DMS 273 (cell line): ENCODE results near the gene SAFB2.

Experiments used
- DNase-seq: peaks from one replicate; lab custom pipeline; 2025; ENCODE audit not compliant: unreplicated experiment; lab: John Stamatoyannopoulos, UW

SAFB2 gene

GRCh38 chr19:5622465-5623396, at the start of gene SAFB2, which contains the start of gene SAFB:
SAFB2 (minus strand) TSS chr19:5622776; CDS start chr19:5622715, 61 bp downstream.
SAFB (plus strand) TSS chr19:5623083; CDS start chr19:5623206, 123 bp downstream.
- DNase-seq, result peak; percentile 100

DNA sequence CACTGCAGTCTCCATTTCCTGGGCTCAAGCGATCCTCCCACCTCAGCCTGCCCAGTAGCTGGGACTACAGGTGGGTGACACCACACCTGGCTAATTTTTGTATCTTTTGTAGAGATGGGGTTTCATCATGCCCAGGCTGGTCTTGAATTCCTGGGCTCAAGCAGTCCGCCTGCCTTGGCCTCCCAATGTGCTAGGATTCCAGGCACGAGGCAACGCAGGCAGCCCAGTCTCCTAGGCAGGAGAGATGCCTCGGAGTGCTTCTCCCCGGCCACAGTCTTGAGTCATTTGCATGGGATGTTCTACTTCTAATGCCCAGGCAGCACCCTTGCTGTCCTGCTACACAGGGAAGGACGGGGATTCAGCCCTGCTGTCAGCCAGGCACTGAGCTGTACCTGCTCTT, 49.0 kb upstream of the SAFB2 start:
- DNase-seq, result no peak

- no peak for DNase-seq
Observed at GRCh38 chr19:5669212-5669611, 46.6 kb upstream of the SAFB2 start.

DNA sequence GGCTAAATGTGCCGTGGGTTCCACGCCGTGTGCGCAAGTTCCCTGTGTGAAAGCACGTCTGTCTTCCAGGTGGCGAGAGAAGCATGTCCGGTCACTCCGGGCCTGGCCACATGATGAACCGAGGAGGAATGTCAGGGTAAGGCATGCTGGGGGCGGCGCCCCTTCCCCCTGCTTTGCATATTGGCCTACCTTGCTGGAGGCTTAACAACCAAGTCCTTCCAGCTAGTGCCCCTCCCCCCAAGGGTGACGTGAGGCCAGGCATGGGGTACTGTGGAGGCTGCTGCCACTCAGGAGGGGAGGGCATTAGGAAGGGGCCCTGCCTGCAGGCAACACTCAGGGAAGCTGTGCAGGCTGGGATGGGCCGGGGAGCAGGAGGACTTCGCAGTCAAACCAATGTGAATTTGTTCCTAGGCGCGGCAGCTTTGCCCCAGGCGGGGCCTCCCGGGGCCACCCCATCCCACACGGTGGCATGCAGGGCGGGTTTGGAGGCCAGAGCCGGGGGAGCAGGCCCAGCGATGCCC, 45.2 kb upstream of the SAFB2 start:
- DNase-seq, result no peak

GRCh38 chr19:5666921-5667610, 44.5 kb upstream of the SAFB2 start:
- no peak for DNase-seq

DNA sequence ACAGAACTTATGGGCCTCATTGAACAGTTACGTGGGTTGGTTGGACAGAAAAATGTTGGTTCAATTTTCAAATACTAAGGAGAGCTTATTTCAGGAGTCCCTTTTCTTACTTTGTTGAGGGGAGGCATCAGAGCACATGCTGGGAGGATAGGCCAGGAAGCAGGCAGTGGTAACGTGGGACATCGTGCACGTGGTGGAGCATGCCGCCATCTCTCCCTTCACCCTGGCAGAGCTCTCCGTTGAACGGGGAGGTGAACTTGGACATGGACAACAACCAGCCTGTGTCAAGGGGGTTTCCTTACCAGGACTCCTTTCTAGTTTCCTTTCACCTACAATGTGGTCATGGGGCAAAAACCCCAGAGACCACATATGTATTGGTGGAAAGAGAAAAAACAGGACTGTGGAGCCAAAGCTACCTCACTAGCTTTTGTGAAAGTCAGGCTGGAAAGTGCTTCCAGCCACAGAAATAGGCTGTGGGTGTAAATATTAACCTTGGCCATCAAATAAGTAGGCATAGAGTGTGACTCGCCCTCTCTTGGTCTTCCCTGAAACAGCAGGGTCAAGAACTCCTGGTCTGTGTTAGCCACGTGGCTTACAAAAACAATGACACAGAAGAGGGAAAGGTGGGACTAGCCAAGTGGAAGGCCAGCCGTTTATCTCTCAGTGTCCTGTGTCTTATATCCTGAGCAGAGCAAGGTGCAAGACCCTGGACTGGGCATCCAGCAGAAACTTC, 43.4 kb upstream of the SAFB2 start:
- DNase-seq, result no peak

DNA sequence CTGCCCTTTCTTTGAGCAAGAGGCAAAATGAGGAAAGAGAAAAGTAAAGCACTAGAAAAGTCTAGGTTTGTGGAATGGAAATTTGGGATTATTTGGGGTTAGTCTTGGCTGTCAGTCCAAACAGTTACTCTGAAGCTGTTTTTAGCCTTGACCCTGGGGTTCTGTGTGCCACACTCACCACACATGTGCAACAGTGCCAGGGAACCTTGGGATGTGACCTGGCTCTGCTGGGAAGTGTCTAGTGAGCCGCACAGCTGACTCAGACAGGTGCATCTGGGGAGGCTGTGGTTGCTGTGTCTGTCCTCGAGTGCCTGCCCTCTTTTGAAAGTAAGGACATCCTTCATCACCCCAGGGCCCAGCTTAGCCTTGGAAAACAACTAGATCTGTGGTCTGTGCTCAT, 41.9 kb upstream of the SAFB2 start:
- no peak for DNase-seq

- DNase-seq, result no peak
Observed at GRCh38 chr19:5663904-5664303, 41.3 kb upstream of the SAFB2 start.

GRCh38 chr19:5661483-5661882, 38.9 kb upstream of the SAFB2 start:
- no peak for DNase-seq

DNA sequence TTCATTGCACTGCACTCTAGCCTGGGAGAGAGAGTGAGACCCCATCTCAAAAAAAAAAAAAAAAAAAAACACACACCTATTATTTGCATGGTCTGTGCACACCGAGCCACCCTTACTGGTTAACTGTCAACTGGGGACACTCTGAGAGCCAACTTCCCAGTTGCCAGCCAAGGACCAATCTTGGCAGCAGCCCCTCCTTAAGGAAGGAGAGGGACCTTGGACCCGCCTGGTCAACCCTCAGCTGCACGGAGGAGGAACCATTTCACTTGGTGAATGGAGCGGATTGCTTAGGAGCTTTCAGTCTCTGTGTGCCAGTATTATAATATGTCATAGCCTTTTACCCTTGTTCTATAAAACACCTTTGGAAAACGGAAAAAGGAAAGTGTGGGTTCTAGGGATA, 32.8 kb upstream of the SAFB2 start:
- no peak for DNase-seq

GRCh38 chr19:5654931-5655330, 32.4 kb upstream of the SAFB2 start:
- DNase-seq, result no peak

- no peak for DNase-seq
Observed at GRCh38 chr19:5652261-5652660, 29.7 kb upstream of the SAFB2 start.

DNA sequence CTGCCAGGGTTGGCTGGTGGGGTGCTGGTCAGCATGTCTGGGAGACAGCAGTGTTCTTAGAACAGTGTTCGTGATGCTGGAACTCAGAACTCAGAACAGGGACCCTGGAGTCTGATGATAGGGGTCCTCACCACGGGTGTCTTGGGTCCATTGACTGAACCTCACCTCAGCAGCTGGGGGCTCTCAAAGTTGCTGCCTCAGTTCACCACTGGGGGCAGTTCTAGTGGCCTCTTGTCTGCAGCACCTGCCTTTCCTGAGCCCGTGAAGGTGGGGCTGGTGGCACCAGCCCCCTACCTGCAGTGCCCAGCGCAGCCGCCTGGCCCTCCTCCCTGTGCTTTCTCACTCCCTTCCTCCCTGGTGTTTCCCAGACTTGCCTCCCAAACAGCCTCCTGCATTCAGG, 28.8 kb upstream of the SAFB2 start:
- no peak for DNase-seq

DNA sequence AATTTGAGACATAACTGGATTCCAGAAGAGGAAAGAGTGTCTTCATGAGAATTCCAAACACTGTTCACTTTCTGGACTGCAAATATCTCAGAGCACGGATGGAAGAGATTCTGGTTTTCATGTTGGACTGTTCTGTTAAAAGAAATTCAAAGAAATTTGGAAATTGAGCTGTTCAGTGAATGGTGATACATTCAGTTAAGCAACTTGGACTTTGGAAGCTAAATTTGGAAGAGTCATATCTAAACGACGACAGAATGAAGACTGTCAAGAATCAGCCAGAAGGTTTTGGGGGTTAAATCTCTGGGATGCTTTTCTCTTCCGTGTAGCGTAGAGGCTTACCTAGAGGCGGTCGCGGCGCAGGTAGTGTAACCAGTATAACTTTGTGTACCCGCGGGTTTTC, 25.9 kb upstream of the SAFB2 start:
- no peak for DNase-seq

DNA sequence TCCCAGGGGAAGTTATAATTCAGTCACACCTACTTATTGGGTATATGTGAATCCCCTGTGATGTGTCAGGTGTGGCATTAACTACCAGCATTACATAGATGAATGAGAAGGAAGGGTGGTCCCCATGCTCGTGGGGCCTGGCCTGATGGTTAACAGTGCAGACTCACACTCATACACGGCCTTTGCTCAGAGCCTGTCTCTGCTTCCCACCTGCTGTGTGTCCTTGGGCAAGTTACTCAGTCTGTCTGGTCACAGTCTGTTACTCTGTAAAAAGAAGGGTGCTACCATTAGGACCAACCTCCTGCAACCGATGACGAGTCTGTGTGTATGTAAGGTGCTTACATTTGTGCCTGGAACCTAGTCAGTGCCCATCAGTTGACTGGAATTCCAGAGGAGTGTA, 24.1 kb upstream of the SAFB2 start:
- no peak for DNase-seq

- no peak for DNase-seq
Observed at GRCh38 chr19:5645409-5645808, 22.8 kb upstream of the SAFB2 start.

DNA sequence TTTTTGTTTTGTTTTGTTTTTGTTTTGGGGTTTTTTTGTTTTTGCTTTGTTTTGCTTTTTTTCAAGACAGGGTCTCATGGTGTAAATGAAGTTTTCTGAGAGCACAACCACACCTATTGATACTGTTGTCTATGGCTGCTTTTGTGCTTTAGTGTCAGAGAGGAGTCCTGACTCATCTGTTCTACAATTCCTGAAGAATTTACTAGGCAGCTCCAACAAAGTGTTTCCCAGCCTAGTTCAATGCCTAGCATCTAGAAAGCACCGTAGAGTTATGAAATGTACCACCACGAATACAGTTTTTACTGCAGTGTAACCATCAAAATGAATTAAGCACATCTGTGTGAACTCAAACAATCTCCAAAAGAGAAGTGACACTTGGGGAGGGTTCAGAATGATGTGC, 21.5 kb upstream of the SAFB2 start:
- DNase-seq, result no peak

GRCh38 chr19:5643060-5643459, 20.5 kb upstream of the SAFB2 start:
- DNase-seq, result no peak

DNA sequence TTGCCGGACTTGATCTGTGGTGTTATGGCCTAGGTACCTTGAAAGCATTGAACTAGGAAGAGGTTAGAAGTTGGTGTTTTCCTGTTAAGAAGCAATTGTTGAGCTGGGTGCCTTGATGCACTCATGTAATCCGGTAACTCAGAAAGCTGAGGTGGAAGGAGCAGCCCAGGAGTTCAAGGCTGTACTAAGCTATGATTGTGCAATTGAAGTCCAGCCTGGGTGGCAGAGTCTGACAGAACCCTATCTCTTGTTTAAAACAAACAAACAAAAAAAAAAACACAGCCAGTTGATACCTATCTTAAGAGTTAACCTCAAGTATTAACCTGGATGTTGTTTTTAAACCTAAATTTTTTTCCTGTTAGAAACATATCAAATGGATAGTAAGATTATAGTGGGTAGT, 19.6 kb upstream of the SAFB2 start:
- no peak for DNase-seq

GRCh38 chr19:5641171-5641570, 18.6 kb upstream of the SAFB2 start:
- DNase-seq, result no peak

DNA sequence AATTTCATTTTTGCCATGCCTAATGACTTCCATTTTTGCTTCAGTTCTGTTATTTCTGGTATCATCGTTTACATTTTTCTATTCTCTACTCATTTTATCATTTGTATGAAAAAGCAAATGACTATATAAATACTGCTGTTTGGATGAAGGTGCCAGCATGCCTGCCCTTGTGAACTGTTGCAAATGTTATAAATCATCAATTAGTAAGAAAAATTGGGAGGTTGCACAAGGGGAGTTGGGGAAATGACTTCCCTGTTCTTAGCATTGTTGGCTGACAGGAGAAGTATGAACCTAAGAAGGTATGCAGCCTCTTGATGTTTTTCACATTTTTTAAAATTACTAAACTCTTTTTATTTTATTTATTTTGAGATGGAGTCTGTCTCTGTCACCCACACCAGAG, 15.4 kb upstream of the SAFB2 start:
- no peak for DNase-seq
